Nucleus accumbens (tissue), 56 donors: Measurements from ENCODE around the gene DEFB121.
"Not testable (repeated sequence)": the region's sequence is repeated elsewhere in the genome, so short reads cannot be mapped to it uniquely, and the experiment has no call there.

Source experiments
- DNase-seq, 56 donors: peaks; one replicate each; lab custom pipeline; 2025; lab: John Stamatoyannopoulos, UW

Gene DEFB121, protein sequence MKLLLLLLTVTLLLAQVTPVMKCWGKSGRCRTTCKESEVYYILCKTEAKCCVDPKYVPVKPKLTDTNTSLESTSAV

DNA sequence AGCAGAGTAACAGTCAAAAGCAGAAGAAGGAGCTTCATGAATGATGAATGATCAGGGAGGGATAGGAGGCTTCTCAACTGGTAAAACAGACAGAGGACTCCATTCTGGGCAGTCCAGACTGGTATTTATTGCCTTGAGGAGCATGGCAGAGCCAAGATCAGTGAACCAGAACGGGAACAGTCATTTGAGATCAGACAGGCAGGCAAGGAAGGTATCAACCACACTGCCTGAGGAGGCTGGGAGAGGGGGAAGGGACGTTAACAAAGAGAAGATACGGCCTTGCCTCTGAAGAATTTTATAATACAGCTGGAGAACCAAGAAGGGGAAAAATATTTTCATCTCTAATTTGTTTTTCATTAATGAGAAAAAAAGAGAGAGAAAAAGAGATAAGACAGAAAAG lies at the start of gene DEFB121:
Gene DEFB121 (minus strand): TSS at position 101 of the 400 bp plus-strand sequence. CDS start 63 bp downstream, at position 38.
- DNase-seq, result no peak

DNA sequence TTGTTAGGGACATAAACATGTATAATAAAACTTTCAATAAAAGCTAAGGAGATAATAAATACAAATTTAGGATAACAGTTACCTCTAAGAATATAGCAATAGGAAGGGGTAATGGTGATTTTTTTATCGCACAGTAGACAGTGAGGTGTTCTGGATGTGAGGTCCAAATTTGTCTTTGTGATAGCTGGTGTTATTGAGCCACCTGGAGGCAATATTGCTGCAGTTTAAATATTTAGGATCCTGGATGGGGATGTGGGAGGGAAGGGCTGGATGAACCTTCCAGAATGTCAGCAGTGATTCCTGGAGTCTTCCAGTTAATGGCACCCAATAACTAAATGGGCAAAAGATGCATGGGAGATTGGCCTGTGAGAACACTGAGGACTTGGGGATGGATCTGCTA lies 48.3 kb upstream of the DEFB121 start:
- no peak for DNase-seq

DNA sequence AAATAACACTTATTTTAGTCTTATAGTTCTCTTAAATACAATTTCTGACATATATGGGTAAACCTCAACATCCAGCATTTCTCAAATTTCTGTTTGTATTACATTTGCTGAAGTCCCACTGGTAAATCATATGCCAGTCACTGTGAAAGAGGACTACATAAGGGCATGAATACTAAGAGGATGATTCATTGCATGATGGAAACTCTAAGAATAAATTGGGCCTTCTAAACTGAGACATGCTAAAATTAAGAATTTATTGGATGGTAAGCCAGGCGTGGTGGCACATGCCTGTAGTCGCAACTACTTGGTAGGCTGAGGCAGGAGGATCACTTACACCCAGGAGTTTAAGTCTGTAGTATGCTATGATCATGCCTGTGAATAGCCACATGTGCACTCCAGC lies 46.6 kb upstream of the DEFB121 start:
- no peak for DNase-seq

DNA sequence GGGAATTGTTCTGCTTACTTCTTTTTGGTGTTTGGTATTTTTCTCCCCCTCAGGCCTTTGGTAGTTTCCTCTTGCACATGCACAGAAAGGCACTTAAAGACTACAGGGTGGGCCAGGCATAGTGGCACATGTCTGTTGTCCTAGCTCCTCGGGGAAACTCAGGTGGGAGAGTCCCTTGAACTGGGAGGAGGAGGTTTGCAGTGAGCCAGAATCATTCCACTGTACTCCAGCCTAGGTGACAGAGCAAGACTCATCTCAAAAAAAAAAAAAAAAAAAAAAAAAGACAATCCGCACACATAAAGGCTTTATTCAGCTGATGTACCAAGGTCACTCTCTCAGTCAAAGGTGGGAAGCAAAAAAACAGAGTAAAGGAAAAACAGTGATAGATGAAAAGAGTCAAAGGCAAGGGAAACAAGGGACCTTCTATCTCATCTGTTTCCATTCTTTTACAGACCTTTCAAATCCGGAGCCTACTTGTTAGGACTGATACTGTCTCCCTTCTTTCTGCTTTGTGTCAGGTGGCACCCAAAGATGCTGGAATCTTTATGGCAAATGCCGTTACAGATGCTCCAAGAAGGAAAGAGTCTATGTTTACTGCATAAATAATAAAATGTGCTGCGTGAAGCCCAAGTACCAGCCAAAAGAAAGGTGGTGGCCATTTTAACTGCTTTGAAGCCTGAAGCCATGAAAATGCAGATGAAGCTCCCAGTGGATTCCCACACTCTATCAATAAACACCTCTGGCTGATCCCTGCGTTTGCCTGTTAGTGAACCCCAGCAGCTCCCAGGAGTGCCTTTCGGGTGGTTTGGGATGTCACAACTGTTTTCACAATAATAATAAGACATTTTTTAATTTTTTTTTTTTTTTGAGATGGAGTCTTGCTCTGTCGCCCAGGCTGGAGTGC lies 43.7 kb upstream of the DEFB121 start:
- DNase-seq, result no peak

DNA sequence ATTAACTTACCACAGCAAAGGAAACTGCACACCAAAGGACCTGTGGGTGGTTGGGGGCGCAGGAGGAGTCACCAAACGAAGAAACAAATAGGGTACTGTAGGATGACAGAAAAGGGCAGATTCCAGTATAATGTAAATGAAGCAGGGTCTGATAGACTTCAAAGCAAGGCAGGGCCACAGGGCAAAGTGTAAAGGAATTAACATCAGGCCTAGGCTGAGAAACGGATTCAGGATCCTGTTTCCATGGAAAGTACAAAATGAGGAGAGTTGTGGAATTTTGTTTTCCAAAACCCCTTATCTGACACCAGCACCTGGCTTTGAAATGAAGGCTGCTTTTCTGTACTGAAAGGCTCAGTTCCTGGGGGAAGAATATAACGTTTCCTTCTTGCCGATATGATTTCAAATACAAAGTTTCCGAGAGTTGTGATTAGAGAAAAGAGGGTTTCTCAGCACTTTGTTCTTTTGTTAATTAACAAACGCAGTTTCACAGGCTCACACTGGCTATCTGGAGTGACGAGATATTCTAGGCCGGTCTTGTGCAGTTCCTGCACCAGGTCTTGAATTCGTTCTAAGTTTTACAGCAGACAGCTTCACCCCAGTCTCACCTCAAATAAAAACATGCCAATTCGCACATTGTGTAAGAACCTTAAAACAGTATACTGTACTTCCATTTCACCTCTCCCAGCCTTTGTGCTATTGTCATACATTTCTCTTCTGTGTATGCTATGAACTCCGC lies 40.2 kb upstream of the DEFB121 start:
- DNase-seq, result no peak

DNA sequence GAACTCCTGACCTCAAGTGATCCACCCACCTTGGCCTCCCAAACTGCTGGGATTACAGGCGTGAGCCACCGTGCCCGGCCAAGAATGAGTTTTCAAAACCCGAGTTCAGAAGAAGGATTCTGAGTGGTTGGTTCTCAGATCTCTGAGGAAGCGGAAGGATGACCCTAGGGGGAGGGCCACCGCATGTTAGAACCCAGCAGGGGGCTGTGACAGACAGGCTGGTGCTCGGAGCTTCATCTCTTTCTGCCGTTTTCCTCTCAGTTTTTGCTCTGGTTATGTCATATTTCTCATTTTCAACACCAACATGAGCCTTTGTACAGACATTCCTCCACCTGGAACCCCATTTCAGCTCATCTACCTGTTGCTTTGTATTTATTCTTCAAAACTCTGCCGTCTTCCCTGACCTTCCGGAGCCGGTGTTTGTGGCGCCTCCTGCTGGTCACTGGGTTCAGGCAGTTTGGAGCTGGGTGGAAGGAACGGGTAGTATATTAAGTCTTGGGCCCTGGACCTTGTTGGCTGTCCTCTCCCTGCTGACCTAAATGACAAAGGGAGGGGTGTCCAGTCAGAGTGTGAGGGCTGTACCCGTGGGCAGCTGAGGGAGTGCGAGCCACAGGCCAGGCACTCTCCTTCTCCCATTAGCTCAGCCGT lies 34.1 kb upstream of the DEFB121 start, which contains the start of gene DEFB123:
Gene DEFB123 (plus strand): TSS at position 621 of the 648 bp plus-strand sequence. CDS start 67 bp downstream, outside the sequence.
- DNase-seq, result no peak

DNA sequence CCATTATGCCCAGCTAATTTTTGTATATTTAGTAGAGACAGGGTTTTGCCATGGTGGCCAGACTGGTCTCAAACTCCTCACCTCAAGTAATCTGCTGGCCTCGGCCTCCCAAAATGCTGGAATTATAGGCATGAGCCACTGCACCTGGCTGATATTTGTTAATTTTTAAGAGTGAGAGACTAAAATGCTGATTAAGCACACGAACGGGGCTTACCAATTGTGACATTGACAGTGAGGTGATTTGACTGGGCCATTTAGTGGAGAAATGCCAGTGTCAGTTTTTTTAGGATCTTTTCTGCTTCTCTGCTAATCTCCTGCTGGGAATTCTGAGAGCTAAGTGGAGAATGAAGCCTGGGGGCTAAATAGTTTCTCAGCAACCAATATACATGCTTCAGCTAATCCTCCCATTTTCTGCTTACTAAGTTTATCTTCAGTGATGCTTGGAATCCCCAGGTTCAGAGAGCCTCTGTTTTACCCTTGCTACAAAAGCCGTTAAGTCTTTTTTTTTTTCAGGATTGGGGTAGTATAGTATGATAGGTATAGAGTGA lies 24.6 kb upstream of the DEFB121 start:
- no peak for DNase-seq

DNA sequence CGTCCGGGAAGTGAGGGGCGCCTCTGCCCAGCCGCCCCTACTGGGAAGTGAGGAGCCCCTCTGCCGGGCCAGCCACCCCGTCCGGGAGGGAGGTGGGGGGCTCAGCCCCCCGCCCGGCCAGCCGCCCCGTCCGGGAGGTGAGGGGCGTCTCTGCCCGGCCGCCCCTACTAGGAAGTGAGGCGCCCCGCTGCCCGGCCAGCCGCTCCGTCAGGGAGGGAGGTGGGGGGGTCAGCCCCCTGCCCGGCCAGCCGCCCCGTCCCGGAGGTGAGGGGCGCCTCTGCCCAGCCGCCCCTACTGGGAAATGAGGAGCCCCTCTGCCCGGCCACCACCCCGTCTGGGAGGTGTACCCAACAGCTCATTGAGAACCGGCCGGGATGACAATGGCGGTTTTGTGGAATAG lies 21.6 kb upstream of the DEFB121 start:
- DNase-seq, result not testable (repeated sequence)

DNA sequence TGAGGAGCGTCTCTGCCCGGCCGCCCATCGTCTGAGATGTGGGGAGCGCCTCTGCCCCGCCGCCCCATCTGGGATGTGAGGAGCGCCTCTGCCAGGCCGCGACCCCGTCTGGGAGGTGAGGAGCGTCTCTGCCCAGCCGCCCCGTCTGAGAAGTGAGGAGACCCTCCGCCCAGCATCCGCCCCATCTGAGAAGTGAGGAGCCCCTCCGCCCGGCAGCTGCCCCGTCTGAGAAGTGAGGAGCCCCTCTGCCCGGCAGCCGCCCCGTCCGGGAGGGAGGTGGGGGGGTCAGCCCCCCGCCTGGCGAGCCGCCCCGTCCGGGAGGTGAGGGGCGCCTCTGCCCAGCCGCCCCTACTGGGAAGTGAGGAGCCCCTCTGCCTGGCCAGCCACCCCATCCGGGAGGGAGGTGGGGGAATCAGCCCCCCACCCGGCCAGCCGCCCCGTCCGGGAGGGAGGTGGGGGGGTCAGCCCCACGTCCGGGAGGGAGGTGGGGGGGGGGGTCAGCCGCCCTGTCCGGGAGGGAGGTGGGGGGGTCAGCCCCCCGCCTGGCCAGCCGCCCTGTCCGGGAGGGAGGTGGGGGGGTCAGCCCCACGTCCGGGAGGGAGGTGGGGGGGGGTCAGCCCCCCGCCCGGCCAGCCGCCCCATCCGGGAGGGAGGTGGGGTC lies 21.0 kb upstream of the DEFB121 start:
- DNase-seq, result not testable (repeated sequence)

DNA sequence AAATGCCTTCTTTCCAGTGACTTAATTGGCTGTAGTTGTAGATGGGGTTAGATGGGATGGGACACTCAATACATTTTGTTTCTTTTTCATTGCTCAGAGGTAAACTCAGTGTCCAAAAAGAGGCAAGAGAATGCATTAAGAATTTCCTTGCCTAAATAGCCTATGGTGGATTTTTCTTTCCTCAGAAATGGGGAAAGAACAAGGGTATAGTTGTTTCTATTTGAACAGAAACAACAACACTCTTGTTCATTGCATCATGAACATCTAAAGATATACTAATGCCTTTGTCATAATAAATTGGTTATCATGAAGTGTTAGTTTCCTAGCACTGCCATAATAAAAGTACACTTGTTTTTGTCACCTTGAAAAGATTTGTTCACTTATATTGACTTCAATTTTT lies 19.8 kb upstream of the DEFB121 start:
- no peak for DNase-seq

DNA sequence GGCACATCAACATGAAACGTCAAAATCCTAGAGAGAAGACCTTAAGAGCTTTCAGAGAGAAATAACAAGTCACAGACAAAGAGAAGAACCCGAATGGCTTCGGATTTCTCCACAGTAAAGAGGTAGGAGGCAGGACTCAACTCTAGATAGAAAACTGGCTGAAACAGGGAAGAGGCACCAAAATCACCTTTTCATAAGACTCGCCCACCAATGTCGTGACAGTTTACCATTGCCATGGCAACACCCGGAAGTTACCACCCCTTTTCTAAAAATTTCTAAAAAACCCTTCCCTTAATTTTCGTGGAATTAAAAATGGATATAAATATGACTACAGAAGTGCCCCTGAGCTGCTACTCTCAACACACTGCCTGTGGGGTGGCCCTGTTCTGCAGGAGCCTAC lies 12.3 kb upstream of the DEFB121 start:
- no peak for DNase-seq

DNA sequence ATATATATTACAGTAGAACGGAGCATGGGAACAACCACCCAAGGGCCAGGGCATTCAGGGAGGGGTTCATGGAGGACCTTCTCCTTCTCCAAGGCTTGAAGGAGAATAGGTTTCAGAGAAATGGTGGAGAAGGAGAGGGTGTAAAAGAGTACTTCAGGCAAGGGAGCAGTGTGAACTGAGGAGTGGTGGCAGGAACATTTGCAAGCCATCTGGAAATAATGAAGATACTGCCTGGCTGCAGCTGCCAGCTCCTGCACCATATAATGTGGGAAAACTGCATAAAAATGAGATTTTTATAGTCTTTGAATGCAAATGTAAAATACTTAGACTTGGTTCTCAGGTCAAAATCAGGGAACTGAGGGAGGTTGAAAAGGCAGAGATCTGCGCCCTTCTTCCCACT lies 9.6 kb upstream of the DEFB121 start:
- DNase-seq, result no peak

DNA sequence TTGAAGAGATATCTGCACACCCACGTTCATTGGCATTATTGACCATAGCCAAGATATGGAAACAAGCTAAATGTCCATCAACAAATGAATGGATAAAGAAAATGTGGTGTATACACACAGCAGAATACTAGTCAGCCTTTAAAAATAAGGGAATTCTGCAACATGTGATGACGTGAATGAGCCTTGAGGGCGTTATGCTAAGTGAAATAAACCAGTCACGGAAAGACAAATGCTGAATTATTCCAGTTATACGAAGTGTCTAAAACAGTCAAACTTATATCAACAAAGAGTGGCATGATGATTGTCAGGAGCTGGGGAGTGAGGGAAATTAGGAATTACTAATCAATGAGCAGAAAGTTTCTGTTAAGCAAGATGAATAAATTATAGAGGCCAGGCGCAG lies 8.4 kb upstream of the DEFB121 start:
- no peak for DNase-seq

DNA sequence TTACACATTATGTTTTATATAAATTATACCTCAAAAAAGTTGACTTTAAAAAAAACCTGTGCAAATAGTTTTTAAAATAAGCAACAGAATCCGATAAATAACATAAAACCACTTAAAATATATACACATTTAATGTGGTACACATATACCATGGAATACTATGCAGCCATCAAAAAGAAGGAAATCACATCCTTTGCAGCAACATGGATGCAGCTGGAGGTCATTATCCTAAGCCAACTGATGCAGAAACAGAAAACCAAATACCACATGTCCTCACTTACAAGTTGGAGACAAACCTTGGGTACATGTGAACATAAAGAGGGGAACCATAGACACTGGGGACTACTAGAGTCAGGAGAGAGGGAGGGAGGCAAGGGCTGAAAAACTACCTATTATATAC lies 4.0 kb upstream of the DEFB121 start:
- DNase-seq, result no peak

DNA sequence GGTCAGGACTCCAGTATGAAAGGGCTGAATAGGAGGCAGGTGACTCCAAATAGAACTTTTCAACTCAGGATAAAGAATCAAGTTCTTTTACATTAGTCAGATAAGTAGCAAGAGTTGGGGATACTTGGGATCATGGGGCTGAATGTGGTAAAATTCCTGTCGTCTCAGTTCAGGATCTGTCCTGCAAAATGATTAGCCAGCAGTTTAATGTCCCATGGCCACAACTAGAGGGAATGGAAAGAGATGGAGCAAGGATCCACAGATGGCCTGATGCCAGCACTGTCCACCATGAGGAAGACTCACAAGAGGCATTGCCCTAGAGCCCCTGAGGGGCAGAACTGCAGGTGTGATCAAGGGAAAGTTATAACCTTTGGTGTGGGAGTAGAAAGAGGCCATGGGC lies 2.1 kb downstream of the DEFB121 start:
- no peak for DNase-seq

DNA sequence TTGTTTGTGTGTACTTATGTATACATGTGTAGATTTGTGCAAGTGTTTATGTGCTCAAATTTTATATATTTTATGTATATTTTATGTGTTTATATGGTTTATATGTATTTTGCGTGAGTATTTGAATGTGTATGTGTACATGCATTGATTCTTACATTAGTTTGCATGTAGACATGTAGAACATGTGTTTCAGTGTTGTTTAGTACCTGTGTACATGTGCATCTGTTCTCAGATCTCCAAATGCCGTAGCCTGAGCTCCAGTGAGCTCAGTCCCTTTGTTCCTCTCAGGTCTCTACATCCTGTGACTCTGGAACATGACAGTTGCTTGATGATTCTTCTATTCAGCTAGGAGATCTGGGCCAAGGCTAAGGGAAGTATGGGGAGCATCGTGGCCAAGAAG lies 11.1 kb downstream of the DEFB121 start:
- DNase-seq, result no peak

DNA sequence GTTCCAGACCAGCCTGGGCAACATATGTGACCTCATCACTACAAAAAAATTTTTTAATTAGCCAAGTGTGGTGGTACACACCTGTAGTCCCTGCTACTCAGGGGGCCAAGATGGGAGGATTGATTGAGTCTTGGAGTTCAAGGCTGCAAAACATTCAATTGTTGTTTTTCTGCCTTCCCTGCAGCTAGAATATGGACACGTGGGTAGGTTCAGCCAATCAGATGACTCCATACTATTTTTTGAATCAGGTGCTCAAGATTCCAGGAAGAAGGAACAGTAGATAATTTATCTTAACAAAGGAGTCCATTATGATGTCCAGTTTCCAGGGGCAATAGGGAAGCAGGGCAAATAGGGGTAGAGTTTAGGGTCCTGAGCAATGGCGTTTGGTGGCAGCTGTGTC lies 13.2 kb downstream of the DEFB121 start:
- DNase-seq, result no peak

DNA sequence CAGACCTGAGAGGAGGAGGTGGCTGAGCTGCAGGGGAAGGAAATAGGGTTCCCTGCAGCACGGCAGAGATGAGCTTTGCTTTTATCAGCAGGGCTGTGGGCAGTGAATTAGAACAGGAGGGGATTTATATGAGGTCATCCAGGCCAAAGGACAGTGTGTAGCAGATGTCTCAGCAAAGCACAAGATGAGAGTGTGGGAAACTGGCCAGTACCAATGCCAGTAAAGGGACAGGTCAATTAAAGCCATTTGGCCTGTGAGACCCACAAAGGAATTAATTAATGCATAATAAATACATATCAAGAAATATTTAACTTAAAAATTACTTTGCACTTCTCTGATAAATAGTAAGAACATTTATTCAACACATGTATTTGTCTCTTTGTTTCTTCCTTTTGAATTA lies 15.5 kb downstream of the DEFB121 start, which contains the start of gene DEFB119:
Gene DEFB119 (minus strand): TSS at position 101 of the 400 bp plus-strand sequence. CDS start 107 bp downstream, outside the sequence.
- no peak for DNase-seq

DNA sequence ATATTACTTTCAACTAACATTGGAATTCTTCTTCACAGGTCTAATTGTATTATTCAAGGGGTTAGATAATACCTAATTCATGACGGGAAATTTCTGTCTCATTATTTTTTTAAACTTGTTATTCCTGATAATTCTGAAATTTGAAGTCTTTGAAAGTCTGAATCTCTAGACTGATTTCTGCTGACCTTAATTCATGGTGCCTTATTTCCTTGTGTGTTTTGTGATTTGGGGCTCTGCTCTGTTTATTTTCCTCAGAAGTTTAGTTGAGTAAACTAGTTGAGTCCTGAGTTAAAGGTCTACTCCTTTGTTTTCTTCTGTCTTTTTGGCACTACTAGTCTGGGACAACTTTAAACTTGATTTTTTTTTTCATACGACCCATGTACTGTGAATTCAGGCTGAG lies 31.7 kb downstream of the DEFB121 start:
- DNase-seq, result no peak

DNA sequence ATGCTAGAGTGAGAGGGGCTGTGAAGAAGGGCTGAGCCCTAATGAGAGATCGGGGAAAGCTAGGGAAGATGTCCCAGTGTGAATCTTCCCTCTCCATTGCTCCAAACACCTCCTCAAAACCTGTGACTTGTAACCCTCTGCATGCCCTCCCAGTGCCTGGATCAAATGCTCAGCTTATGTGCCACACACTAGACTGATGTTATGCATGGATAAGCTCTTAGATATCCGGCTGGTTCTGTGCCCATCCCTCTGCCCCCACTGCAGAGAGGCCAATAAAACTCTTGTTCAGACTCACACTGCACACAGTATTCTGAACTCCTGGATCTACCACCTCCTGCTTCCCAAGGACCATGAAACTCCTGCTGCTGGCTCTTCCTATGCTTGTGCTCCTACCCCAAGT lies 37.7 kb downstream of the DEFB121 start, which contains the start of gene DEFB118:
Gene DEFB118 (plus strand): TSS at position 301 of the 400 bp plus-strand sequence. CDS start 50 bp downstream, at position 351.
- no peak for DNase-seq
